MM.1S (cell line): Measurements from ENCODE around the gene CNTN5.

Experiments used
- EZH2 ChIP-seq: fragments of 300-600 bp; sonication (generic); optimal IDR thresholded peaks from 2 replicates; pipeline ENCODE3; 2017; ENCODE audit warnings: low read depth, mild to moderate bottlenecking, antibody characterized with exemption, low read length, mixed read lengths
- EZH2phosphoT487 ChIP-seq: fragments of 300-600 bp; sonication (generic); IDR thresholded peaks from 2 replicates; pipeline ENCODE4 v1.6.1; 2018; ENCODE audit warnings: antibody characterized with exemption, low read length
- TF ChIP-seq, protein P1 (sequence below): fragments of 300-600 bp; sonication (generic); IDR thresholded peaks from 2 replicates; pipeline ENCODE4 v1.5.1; 2016; ENCODE audit warnings: antibody characterized with exemption, low read length, mixed read lengths

- TF ChIP-seq, protein P1, sequence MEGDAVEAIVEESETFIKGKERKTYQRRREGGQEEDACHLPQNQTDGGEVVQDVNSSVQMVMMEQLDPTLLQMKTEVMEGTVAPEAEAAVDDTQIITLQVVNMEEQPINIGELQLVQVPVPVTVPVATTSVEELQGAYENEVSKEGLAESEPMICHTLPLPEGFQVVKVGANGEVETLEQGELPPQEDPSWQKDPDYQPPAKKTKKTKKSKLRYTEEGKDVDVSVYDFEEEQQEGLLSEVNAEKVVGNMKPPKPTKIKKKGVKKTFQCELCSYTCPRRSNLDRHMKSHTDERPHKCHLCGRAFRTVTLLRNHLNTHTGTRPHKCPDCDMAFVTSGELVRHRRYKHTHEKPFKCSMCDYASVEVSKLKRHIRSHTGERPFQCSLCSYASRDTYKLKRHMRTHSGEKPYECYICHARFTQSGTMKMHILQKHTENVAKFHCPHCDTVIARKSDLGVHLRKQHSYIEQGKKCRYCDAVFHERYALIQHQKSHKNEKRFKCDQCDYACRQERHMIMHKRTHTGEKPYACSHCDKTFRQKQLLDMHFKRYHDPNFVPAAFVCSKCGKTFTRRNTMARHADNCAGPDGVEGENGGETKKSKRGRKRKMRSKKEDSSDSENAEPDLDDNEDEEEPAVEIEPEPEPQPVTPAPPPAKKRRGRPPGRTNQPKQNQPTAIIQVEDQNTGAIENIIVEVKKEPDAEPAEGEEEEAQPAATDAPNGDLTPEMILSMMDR, result no peak
- TF ChIP-seq EZH2, result no peak
- no peak for TF ChIP-seq EZH2phosphoT487
These were observed 485.1 kb downstream of the CNTN5 start for GRCh38 chr11:99505831-99506230.
